NOMO-1 treated with dmso at 0.1 percent for 144 hours (cell line): ENCODE results near the gene GABRR3.
A peak's percentile ranks its signal among the peaks of the same experiment; 100 is the strongest.

Experiments
- DNase-seq: peaks from one replicate; lab custom pipeline; 2025; ENCODE audit not compliant: unreplicated experiment; lab: John Stamatoyannopoulos, UW

Gene GABRR3

GRCh38 chr3:98035208-98035607 lies at the start of gene GABRR3:
GABRR3 (minus strand) TSS chr3:98035315; CDS start chr3:98034987, 328 bp downstream.
- DNase-seq = no peak

GRCh38 chr3:98073486-98073885 lies 38.4 kb upstream of the GABRR3 start:
- DNase-seq = no peak

- DNase-seq = no peak
These were observed 35.7 kb upstream of the GABRR3 start for GRCh38 chr3:98070840-98071239.

GRCh38 chr3:98068824-98069223 lies 33.7 kb upstream of the GABRR3 start:
- DNase-seq = no peak

GRCh38 chr3:98058244-98058960 lies 23.3 kb upstream of the GABRR3 start:
- no peak for DNase-seq

- DNase-seq = no peak
These were observed 22.5 kb upstream of the GABRR3 start for GRCh38 chr3:98057631-98058030.

- DNase-seq = no peak
These were observed 20.9 kb upstream of the GABRR3 start for GRCh38 chr3:98056035-98056434.

GRCh38 chr3:98049271-98049670 lies 14.2 kb upstream of the GABRR3 start:
- DNase-seq = no peak

GRCh38 chr3:98048586-98048985 lies 13.5 kb upstream of the GABRR3 start:
- DNase-seq = peak; percentile 17

- no peak for DNase-seq
These were observed 6.2 kb upstream of the GABRR3 start for GRCh38 chr3:98041350-98041749.

- DNase-seq = peak; percentile 38
These were observed 4.4 kb upstream of the GABRR3 start for GRCh38 chr3:98039322-98040024.

GRCh38 chr3:98038876-98039275 lies 3.8 kb upstream of the GABRR3 start:
- no peak for DNase-seq

- DNase-seq = no peak
These were observed 3.2 kb upstream of the GABRR3 start for GRCh38 chr3:98038286-98038685.

- no peak for DNase-seq
These were observed 629 bp downstream of the GABRR3 start for GRCh38 chr3:98034486-98034885.

GRCh38 chr3:98034036-98034435 lies 1.1 kb downstream of the GABRR3 start:
- no peak for DNase-seq

GRCh38 chr3:98032904-98033303 lies 2.2 kb downstream of the GABRR3 start:
- no peak for DNase-seq

GRCh38 chr3:98032265-98032664 lies 2.9 kb downstream of the GABRR3 start:
- no peak for DNase-seq

GRCh38 chr3:98029083-98029482 lies 6.0 kb downstream of the GABRR3 start:
- no peak for DNase-seq

GRCh38 chr3:98027085-98027446 lies 8.0 kb downstream of the GABRR3 start:
- DNase-seq = no peak

GRCh38 chr3:98026425-98027084 lies 8.6 kb downstream of the GABRR3 start:
- no peak for DNase-seq

GRCh38 chr3:98025392-98025945 lies 9.6 kb downstream of the GABRR3 start:
- no peak for DNase-seq
